ENCODE data around the gene OGDH.

OGDH gene

GRCh38 chr7:44636926-44637325, 30.5 kb downstream of the OGDH start:
- no peak for TF ChIP-seq CTCF (conservative IDR thresholded peaks at IDR 0.05)
- TF ChIP-seq ZFX (IDR thresholded peaks at IDR 0.05): no peak
- H3K27ac ChIP-seq: no peak overlapping the region

GRCh38 chr7:44637788-44638594, 31.6 kb downstream of the OGDH start:
- no peak overlapping the region for H3K27ac ChIP-seq
- TF ChIP-seq ZFX (IDR thresholded peaks at IDR 0.05) (no peak), CTCF (conservative IDR thresholded peaks at IDR 0.05) (no peak)

GRCh38 chr7:44638611-44639557, 32.5 kb downstream of the OGDH start:
- H3K27ac ChIP-seq: no peak overlapping the region
- TF ChIP-seq CTCF (conservative IDR thresholded peaks at IDR 0.05) (no peak), ZFX (IDR thresholded peaks at IDR 0.05) (no peak)

GRCh38 chr7:44639671-44640321, 33.4 kb downstream of the OGDH start:
- no peak overlapping the region for H3K27ac ChIP-seq

GRCh38 chr7:44643206-44643605, 36.8 kb downstream of the OGDH start:
- H3K27ac ChIP-seq: no peak overlapping the region
- no peak for TF ChIP-seq CTCF (conservative IDR thresholded peaks at IDR 0.05)

More at GRCh38 chr7:44639671-44640321, 33.4 kb downstream of the OGDH start:
- TF ChIP-seq ZFX (IDR thresholded peaks at IDR 0.05): no peak
- TF ChIP-seq CTCF (conservative IDR thresholded peaks at IDR 0.05): no peak

- TF ChIP-seq ZFX (IDR thresholded peaks at IDR 0.05) (no peak), CTCF (conservative IDR thresholded peaks at IDR 0.05) (no peak)
- no peak overlapping the region for H3K27ac ChIP-seq
Observed at GRCh38 chr7:44645254-44645653, 38.8 kb downstream of the OGDH start.
